HG02973 (cell line): Measurements from ENCODE around the gene TRAIP.

Experiments used
- ATAC-seq: cut with Tn5 transposase; IDR thresholded peaks from one replicate; pipeline ENCODE4 v1.9.1; 2021; ENCODE audit warnings: moderate library complexity; ENCODE audit not compliant: unreplicated experiment

Gene TRAIP

DNA sequence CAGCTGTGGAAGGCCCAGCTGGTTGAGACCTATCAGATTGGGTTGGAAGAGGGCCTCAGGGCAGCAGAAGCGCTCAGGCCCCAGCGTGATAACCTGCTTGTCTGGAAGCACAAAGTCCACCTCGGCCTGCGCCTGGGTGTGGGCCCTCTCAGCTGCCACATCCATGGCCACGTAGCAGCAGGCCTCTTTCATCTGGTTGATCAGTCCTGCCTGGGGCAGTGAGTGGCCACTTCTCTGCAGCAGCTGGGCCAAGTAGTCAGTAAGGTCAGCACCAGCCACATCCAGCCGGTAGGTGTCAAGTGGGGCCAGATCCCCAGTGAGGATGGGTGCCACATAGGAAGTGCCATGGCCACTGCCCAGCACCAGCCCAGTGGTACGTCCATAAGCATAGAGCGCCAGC is 17.3 kb upstream of the TRAIP start:
- ATAC-seq, result no peak

DNA sequence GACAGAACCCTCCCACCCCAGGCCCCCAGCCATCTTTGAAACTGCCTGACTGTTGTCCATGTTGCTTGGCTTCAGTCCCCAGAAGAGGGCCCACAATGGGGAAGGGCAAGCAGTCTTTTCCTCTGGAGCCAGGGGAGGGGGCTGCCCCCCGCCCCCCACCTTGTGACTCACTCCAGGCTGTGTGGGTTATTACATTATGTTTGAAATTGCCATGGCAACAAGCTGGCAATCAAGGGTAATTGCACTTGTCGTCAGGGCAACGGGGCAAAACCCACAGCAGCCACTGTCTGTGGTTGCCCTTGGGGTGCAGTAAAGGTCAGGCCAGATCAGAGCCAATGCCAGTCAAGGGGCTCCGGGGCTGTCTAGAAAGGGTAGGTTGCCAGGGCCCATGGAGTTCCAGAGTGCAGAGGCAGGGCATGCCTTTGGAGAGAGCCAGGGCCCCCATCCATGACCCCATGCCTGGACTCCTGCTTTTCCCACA is 16.5 kb upstream of the TRAIP start:
- ATAC-seq, result no peak

DNA sequence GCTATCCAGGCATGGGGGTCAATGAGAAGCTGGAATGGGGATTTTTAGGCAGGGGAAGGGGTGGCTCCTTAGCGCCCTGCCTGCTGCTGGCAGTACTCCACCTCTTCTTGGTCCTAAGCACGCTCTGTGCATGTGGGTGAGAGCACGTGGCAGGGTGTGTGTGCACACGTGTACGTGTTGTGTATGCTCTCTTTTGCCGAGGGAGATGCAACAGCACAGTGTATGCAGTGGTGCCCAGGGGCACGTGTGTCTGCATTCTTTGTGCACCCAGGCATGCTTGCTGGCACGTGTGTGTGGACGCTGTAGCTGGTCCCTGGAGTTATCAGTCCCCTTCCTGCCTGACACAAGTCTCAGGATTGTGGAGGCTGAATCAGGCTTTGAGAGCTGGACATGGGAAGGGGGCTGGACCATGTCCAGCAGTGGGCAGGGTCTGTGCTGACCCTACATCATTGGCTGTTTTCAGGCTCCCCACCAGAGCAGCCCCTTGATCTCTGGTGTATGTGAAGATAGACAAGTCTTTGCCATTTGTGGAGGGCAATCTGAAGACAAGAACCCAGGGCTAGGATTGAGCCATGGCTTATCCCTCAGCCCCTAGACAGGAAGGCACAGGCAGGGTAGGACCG is 15.3 kb upstream of the TRAIP start:
- no peak for ATAC-seq

DNA sequence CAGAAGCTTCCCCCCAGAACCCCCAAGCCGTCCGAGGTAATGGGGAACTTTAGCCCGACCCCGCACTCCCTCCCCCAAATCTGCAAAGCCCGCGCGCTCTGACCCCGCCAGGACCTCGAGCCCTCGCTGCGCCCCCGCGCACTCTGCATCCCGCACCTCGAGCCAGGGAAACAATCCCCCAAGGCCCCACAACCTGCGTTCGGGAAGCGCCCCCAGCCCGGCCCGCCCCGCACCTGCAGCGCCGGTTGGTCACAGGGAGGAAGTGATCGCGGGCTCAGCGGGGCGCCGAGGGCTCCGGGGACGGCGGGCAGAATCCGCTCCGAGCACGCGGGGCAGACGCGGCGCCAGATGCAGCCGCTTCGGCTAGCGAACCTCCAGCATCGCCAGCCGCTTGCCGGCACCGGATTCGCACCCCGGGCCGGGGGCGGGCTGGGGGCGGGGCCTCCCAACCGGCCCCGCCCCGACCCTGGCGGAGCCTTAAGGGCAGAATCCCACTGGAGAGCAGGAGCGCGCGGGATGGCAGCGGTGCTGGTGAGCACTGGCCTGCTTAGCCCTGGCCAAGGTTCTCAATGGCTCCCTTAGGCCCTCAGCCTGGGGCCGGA is 13.3 kb upstream of the TRAIP start, which contains the start of gene CAMKV:
CAMKV (minus strand) TSS at position 382 of the 602 bp plus-strand sequence. CDS start 7,518 bp downstream, outside the sequence.
- ATAC-seq, result no peak

DNA sequence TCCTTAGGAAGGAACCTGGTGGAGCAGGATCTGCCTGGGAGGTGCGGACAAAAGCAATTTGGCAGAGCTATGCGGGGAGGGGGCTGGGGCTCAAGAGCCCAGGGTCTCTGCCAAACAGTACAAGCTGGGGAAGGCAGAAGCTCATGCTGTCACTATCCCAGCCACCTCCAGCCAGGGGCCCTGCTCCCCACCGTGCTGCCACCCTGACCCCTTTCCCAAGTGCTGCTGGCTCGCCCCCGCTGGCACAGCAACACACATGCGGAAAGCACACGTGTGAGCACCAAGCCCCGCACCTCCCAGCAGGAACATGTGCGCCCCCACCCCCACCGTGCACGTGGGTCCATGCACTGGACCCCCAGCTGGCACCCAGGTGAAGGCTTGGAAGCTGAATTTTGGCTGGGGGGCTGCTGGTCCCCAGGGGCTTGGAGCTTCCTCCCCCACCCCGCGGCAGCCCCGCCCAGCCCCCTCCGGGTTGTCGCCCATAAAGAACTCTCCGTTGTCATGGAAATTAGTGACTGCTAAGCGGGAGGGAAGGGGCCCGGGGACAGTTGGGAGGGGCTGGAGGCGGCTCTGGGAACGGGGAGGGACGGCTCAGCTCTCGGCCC is 12.6 kb upstream of the TRAIP start:
- ATAC-seq, result no peak

DNA sequence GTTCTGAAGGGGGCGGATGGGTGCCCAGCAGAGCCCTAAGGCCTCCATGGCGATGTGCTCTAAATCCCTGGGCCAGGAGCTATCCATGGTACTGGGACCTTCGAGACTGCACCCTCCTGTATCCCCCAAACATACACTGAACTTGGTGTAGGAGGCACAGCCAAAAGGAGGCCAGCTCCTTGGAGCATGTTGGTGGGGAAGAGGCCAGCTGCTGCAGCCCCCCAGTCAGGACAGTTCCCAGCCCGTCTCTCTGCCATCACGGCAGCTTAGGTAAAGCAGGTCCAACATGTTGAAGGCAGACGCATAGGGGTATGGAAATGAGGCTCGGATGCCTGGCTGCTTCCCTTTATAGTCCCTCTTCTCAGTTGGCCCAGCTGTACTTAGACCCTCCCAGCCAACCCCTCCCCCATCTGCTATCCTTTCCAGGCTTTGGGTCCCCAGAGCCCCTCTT is 11.5 kb upstream of the TRAIP start:
- ATAC-seq, result no peak

DNA sequence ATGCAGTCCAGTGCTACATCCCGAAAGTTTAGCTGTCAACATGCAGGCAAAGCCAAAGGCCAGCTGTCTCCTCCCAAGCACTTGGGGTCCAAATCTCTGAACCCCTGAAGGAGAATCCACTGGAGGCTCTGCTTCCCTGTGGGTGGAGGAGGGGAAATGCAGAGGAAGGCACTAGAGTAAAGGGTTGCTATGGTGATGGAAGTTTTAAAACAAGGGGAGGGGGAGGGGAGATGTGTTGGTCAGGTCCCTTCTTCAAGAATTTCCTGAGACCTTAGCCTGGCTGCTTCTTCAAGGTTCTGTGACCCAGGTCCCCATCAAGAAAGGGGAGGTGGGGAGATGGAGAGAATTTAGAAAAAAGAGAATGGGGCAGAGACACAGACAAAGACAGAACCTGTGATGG is 11.0 kb upstream of the TRAIP start:
- ATAC-seq, result no peak

DNA sequence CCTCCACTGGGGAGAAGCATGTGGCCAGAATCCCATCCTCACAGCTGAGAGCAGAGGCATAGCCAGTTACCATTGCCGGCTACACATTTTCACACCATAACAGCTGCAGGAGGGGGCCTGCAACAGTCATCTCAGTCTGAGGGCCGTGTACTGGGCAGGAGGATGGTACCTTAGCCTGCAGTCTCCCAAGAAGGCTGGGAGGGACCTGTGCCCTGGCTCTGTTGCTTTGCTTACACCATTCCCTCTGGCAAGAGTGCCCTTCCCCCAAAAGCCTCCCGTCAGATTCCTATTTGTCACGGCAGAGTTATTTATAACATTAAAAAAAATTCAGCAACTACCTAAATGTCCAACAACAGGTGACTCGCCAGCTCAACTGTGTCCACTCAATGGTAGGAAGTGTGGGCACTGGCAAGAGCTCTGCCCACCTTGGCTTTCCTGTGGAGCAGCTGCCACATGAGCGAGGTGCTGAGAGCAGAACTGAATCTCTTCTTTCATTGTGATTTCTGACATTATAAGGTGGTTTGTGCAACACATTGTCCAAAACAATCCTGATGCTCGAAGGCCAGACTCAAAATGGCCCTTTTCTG is 8.9 kb upstream of the TRAIP start:
- ATAC-seq, result no peak

DNA sequence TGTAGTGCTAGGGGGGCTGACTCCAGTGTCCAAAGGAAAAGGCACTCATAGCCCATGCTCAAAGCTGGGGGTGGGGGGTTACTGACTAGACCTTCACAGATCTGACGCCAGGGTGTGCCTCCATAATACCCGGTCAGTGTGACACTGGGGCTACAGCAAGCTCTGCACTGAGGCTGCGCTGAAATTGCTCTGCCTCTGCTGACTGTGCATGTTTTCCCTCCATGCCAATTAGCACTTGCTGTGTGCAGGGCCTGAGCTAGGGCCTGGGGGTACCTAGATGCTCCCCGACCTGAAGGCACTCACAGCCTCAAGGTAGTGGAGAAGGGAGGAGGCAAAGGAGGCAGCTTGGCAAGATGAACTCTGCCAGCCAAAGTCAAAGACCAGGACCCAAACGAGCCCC is 8.1 kb upstream of the TRAIP start:
- ATAC-seq, result no peak

DNA sequence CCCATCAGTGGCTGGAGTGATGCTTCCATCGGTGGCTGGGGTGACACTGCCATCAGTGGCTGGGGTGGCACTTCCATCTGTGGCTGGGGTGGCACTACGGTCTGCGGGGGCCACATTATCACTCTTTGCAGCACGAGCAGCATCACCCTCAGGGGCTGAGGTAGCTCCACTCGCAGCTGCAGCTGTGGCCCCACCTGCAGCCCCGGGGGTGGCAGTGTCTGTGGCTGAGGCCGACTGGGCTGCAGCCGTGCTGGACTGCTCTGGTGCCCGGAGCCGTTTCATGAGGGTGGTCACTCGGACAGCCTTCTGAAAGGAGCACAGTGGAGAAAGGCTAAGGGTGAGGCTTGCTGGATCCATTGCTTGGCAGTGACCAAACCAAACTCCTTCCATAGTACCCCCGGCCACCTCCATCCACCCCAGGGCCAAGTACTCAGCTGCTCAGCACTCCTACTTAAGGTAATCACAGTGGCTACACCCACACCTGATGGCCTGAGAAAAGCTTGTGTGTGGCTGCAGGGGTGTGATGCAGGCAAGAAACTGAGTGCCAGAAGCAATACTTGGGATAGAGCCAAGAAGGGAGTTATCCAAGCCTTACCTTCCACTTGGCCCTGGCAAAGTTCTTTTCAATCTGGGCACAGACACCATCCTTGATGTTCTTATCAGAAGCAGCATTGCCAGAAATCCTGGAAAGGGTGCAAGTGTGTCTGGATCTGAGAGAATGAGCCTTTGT is 3.4 kb upstream of the TRAIP start:
- ATAC-seq, result no peak

DNA sequence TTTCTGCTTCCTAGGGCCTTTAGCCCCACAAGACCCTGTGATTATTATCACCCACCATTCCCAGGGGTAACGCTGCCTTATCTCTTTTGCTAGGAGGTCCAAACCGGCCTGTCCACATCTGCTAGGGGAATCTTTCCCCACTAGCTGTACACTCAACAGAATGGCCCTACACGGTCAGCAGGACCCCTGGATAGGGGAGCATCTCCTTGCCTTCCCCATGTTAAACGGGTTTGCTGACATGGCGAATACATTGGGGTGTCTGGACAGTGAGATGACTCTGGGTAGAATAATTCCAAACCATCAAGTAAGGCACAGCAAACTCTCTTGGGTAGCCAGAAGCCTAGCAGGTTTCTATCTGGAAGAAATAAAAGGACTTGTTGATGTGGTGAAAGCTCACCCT is 702 bp downstream of the TRAIP start:
- ATAC-seq, result no peak

DNA sequence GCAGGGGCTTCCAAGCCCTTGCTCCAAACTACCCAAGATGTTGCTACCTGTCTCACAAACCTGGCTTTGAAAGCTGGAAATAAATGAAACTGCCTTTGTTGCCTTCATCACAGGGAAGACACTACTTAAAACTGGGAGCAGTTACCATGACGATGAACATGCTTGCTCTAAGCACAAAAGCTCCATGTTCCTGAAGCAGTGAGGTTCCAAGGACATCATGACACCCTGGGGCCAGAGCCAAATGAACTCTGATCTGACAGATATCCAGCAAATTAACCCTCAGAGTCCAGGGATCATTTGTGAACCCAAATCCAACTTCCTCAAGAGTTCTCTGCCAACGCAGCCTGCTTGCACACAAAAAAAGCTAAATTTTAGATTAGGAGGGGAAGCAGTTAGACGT is 10.7 kb downstream of the TRAIP start:
- ATAC-seq, result no peak

DNA sequence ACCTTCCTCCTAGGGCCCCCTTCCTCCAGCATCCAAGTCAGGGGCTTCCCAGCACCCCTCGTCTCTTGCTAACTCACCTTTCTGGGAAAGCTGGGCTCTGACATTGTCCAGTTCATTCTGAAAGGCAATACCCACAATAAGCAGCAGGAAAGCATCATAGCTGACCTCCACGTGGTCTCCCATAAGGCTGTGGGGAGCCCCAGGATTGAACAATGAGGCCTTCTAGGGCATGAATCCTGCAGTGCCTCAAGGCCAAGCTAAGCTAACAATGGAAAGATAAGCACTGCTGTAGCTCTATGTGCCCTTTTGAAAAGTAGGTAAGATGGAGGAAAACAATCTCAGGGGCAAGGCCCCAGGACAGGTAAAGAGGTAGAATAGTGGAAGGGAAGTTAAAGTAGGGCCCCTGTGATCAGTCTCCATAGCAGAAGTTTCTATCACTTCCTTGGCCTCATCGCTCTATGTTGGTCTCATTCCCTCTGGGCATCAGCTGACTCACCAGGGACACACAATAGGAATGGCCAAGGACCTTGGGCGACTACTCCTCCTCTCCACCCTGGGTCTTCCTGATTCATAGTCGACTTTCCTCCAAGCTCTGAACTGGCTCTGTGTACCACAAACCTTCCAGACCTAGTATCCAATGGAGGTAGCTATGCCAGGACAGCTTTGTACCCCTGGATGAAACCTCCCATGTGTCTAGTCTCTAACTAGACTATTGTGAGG is 11.7 kb downstream of the TRAIP start:
- no peak for ATAC-seq

DNA sequence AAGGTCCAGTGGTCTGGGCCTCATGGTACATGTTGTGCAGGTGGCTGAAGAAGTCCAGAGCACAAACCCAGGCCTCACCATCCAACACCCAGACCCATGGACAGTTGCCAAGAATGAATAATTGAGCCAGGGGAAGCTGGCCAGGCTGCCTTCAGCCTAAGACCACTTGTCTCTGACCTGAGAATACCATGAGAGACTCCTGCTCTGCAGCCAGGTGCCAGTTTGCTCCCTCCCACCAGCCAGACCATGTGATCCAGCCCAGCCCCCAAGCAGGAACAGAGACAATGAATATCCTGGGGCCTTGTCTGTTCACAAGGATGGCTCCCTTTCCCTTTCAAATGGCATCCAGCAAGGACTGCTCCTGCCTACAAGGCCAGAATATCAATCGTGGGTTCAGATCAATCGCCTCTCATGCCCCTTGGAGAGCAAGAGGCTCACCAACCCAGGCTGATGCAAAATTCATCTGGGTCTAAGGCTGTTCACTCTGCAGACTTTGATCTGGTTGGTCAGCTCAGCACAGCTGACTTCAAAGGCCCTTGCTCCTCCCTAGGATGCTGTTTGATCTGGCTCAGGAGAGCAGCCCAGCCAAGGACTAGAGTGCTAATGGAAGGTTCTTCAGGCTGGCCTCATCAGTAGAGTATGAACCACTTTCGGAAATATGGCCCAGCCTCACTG is 13.4 kb downstream of the TRAIP start:
- ATAC-seq, result no peak

DNA sequence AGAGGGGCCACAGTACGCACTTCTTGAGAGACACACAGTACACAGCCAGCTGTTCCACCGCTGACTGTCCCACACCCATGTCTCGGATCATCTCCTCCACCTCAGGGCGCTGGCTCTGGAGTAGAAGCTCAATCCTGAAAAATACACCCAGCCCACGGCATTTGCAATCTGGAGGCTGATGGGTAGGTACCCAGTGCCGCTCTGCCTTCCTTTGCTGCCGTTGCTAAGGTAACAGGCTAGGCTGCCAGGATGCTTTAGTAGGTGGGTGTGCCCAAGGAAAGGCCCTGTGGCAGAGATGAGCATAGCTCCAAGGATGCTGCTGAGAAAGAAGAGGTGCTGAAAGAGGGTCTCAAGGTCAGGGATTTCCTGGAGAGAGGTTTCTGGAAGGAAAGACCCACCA is 14.6 kb downstream of the TRAIP start:
- no peak for ATAC-seq

DNA sequence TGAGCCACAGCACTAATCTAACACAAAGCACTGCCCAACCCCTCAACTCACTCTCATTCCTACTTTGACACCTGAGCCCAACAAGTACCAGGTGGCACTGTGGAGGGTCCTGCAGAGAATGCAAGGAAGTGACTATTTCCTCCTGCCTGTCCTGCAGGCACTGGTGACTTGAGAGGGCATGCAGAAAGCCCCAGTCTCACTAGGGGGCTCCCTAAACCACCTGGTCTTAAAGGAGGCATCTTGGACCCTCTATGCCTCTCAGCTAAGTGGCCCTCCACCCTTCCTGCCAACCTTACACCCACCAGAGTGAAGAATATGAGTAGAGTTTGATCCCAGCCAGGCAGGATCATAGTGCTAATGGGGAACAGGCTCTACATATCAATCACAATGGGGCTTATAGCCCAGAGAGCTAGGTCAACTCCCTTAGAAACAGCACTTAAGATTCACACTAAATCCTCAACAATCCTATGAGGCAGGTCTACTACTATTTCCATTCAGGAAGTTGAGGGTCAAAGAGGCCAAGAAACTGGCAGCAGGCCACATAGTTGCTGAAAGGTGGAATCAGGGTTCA is 15.2 kb downstream of the TRAIP start:
- ATAC-seq, result no peak

DNA sequence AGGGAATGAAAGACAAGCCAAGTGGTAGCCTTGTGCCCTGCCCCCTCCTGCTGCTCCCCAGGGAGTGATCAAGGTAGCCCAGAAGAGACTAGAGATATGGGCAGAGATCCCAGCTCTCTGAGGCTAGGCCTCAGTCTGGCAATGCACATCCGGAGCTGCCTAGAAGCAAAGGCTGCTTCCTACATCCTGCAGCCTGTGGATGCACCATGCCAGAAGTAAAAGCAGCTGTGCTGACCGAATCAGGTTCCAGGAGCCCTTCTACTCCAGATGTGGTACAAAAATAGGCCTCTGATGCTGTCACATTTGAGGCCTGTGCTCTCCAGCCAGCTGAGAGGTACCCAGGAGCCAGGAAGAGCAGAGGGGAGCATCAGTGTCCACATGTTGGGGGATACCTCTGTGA is 16.0 kb downstream of the TRAIP start:
- ATAC-seq, result no peak

DNA sequence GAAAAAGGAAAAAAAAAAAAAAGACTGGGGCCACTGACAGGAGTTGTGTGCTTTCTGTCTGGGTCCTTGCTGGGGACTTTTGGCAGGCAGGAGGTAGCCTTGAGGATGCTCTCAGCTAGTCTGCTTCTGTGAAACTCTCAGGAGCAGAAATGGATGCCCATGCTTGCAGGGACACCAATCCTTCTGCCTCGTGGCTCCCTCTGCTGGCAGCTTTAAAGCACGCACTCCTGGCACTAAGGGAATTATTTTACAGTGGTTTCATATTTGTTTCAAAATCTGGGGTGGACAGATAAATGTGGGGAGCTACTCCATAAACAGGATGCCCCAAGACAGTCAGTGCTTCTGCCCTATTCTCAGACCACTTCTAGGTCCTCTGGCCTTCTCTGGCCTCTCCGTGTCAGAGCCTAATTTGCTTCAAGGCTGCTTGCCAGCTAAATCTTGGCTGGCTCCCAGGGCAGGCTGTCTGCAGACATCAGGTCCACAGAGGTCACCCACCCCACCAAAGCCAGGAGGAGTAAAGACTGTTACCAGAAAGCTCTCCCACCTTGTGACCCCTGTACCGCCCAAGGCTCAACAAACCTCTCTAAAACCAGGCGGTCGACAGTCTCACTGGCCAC is 17.1 kb downstream of the TRAIP start:
- ATAC-seq, result no peak

DNA sequence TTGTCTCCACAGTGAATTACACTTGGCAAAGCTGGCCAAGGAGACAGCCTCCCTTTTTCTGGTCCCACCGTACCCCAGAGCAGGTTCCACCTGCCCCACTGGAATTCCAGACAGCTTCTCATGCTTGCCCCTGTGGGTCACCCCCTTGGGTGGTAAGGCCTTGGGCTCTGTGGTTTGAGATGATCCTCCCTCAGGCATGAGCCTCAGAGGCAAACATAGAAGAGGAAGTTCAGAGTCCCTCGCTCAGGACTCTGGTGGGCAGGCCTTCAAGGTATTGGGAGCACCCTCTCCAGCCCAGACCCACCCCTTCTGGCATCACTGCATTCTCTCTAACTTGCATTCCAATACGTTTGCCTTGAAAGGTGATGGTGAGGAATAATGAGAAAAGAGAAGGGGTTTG is 25.0 kb downstream of the TRAIP start:
- ATAC-seq, result no peak
